ENCODE data around the gene NEUROG3.
"Not testable (repeated sequence)": the region's sequence is repeated elsewhere in the genome, so short reads cannot be mapped to it uniquely, and the experiment has no call there.

Gene NEUROG3

GRCh38 chr10:69571618-69572158, 1.5 kb downstream of the NEUROG3 start:
- DNase-seq (ENCODE audit: low spot score), result no peak

DNA sequence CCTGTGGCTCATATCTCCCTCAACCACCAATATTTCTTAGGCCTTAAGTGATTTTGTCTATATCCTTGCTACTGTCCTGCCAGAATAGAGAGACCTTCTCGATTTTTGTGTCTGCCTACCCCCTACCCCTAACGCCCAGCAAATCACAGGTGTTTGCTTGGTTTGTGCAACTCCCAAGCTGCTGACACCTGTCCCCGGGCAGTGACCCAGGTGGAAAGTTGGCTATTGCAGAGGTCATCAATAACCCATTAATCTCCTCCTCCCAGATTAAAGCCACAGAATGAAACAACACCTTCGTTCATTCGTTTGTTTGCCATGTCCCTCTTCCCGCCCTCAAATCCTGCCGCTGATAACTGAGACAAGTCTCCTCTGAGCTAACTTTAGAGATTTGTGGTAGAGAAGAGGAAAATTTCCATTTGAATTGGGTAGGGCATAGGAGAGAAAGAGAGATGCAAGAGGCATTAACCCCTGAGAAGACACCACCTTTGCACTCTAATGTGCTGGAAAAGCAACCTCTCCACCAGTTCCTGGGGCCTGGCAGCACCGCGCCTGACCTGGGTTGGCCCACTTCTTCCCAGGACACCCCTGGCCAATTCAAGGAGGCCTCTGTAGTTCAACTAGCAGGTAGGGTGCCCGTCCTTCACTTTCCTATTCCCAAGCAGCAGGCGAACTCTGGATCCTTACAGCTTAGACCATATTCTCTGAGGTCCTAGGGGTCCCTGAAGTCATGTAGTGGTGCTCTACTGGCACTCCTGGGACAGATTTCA, 3.0 kb downstream of the NEUROG3 start:
- no peak for DNase-seq (ENCODE audit: low spot score)

DNA sequence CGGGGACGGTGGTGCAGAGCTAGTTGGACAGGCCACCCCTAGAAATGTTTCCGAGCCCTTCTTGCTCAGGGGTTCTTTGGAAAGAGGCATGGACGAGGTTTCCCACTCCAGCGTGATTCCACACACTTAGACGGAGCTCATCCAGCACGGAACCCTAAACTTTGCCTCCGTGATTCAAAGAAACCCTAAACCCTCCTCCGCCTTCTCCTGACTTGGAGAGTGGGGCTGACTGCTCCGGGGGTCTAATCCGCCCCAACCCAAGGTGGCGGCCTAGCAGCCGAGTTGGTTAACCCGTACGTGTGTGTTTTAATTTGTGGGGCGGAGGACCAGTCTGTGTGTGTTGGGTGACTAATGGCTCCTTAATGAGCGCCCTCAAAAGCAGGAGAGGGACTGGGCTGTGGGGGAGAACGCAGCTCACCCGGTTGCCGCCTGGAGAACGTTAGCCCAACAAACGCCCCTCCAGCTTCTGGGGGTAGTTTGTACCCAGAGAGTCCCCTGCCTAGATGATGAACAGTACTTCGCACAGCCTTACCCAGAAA, 3.8 kb downstream of the NEUROG3 start:
- DNase-seq (ENCODE audit: low spot score), result no peak

GRCh38 chr10:69568472-69569395, 4.5 kb downstream of the NEUROG3 start:
- no peak for DNase-seq (ENCODE audit: low spot score)

- peak; percentile 68 for DNase-seq (ENCODE audit: low spot score)
Observed at GRCh38 chr10:69567920-69568319, 5.3 kb downstream of the NEUROG3 start.

GRCh38 chr10:69562731-69563254, 10.4 kb downstream of the NEUROG3 start:
- no peak for DNase-seq (ENCODE audit: low spot score)

- no peak for DNase-seq (ENCODE audit: low spot score)
Observed at GRCh38 chr10:69559525-69559924, 13.7 kb downstream of the NEUROG3 start.

DNA sequence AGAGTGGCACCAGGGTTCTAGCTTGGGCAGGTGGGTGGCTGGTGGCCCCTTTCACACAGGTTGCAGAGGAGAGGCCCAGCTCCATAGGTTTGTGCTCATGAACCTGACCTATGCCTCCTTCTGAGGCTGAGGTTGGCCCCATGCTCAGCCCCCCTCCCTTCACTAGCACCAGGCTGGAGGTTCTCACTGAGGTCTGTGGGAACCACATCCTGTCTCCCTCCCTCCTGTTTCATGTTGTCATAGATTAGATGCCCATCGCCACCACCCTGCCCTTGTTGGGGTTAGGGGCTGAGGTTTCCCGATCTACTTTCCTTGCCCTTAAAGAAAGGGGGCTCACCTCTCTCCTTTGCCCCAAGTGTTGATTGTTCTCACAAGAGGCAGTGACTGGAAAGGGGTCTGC, 14.7 kb downstream of the NEUROG3 start:
- no peak for DNase-seq (ENCODE audit: low spot score)

DNA sequence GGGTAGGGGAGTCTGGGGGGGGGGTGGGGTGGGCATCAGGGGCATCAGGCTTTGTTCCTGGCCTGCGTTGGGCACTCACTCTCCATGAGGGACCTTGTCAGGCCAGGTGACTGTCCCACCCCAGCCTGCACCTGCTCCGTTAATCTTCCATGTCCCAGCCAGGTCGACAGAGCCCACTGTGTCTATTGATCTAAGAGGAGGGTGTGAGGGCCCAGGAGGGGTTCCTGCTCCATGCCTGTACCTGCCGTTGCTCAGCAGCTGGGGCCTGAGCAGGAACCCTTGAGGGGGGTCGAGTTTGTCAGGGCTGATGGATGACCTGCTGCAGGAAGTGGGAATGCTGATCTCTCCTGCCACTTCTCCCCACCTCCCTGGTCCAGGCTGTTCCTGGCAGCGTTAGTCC, 18.6 kb downstream of the NEUROG3 start:
- DNase-seq (ENCODE audit: low spot score), result no peak

- no peak for DNase-seq (ENCODE audit: low spot score)
Observed at GRCh38 chr10:69553328-69553727, 19.9 kb downstream of the NEUROG3 start.

GRCh38 chr10:69552268-69552667, 21.0 kb downstream of the NEUROG3 start:
- DNase-seq (ENCODE audit: low spot score), result no peak

GRCh38 chr10:69549959-69550358, 23.3 kb downstream of the NEUROG3 start:
- DNase-seq (ENCODE audit: low spot score), result no peak

DNA sequence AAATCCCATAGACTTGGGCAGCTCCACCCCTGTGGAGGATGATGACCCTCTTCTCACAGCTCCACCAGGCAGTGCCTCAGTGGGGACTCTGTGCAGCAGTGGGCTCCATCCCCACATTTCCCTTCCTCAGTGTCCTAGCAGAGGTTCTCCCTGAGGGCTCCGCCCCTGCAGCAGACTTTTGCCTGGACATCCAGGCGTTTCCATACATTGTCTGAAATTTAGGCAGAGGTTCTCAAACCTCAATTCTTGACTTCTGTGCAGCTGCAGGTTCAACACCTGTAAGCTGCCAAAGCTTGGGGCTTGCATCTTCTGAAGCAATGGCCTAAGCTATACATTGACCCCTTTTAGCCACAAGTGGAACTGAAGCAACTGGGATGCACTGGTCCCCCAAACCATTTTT, 31.8 kb downstream of the NEUROG3 start:
- no peak for DNase-seq (ENCODE audit: low spot score)

- DNase-seq (ENCODE audit: low spot score), result no peak
Observed at GRCh38 chr10:69538461-69538860, 34.8 kb downstream of the NEUROG3 start.

DNA sequence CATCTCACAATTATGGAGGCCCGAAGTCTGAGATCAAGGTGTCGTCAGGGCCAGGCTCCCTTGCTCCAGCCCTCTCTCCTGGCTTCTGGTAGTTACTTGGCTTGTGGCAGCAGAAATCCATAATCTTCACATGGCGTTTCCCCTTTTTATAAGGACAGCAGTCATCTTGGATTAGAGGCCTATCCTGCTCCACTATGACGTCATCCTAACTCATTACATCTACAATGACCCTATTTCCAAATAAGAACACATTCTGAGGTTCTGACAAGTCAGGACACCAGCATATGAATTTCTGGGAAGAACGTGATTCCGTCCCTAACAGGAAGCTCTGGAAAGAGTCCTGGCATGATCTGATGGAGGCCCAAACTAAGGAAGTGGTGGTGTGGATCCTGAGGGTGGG, 35.8 kb downstream of the NEUROG3 start:
- DNase-seq (ENCODE audit: low spot score), result no peak

DNA sequence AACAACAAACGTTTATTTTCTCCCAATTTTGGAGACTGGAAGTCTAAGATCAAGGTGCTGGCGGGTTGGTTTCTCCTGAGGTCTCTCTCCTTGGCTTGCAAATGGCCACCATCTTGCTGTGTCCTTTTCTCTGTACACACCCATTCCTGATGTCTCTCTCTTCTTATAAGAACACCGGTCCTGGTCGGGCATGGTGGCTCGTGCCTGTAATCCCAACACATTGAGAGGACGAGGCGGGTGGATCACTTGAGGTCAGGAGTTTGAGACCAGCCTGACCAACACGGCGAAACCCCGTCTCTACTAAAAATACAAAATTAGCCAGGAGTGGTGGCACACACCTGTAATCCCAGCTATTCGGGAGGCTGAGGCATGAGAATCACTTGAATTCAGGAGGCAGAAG, 36.7 kb downstream of the NEUROG3 start:
- not testable (repeated sequence) for DNase-seq (ENCODE audit: low spot score)

DNA sequence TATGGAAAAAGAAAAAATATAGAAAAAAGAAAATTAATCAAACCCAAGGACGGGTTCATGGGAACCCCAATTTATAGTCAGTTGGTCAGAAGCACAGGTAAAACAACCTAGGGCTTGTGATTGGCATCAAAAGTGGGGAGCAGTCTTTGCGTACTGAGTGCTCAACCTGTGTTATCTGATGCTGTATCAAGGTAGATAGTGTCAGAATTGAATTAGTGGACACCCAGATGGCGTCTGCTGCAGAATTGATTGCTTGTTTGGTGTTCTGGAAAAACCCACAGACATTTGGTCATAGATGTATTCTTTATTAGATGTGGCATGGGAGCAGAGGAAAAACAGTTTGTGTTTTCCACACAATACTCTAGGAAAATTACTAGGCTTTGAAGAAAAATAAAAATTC, 39.6 kb downstream of the NEUROG3 start:
- no peak for DNase-seq (ENCODE audit: low spot score)

DNA sequence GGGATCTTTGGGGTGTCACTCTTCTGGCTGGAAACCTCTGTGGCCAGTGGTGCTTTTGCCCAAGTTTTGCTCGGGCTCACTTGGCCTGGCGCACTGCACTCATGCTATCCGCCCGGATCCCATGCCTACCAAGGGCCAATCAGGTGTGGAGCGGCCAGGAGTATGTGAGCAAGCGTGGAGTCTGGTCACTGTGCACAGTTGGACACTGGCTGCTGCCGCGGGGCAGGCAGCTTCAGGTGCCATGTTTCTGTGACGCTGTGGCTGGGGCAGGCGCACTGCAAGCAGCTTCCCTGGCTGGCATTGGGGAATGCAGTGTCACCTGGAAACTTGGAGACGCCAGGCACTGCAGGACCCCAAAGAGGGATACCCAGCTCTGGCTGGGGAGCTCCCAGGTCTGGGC, 45.3 kb downstream of the NEUROG3 start:
- DNase-seq (ENCODE audit: low spot score), result no peak

All from hepatic stellate cell (primary cell).